HUES6 (cell line): Measurements from ENCODE around the gene RHOC.
A peak's percentile ranks its signal among the peaks of the same experiment; 100 is the strongest.

ENCODE experiments used
- H3K27ac ChIP-seq: 2 replicates; pipeline ENCODE4 v1.7.0; 2013; ENCODE audit warnings: low read depth, mild to moderate bottlenecking, low read length, inconsistent platforms
- H3K27me3 ChIP-seq: 2 replicates; pipeline ENCODE4 v1.6.1; 2013; ENCODE audit warnings: low read length; ENCODE audit not compliant: control insufficient read depth, insufficient read depth
- H3K36me3 ChIP-seq: 2 replicates; pipeline ENCODE4 v1.6.1; 2013; ENCODE audit warnings: low read length; ENCODE audit not compliant: control insufficient read depth, insufficient read depth
- H3K4me1 ChIP-seq: 2 replicates; pipeline ENCODE4 v1.6.1; 2013; ENCODE audit warnings: low read length; ENCODE audit not compliant: control insufficient read depth, insufficient read depth
- H3K4me3 ChIP-seq: 2 replicates; pipeline ENCODE4 v1.5.1; 2013; ENCODE audit warnings: low read depth, low read length
- H3K9ac ChIP-seq: one replicate; pipeline ENCODE4 v1.6.1; 2013; ENCODE audit warnings: mild to moderate bottlenecking, low read length
- H3K9me3 ChIP-seq: 2 replicates; pipeline ENCODE4 v1.6.1; 2013; ENCODE audit warnings: low read depth, low read length; ENCODE audit not compliant: control insufficient read depth, insufficient read depth

Gene RHOC

DNA sequence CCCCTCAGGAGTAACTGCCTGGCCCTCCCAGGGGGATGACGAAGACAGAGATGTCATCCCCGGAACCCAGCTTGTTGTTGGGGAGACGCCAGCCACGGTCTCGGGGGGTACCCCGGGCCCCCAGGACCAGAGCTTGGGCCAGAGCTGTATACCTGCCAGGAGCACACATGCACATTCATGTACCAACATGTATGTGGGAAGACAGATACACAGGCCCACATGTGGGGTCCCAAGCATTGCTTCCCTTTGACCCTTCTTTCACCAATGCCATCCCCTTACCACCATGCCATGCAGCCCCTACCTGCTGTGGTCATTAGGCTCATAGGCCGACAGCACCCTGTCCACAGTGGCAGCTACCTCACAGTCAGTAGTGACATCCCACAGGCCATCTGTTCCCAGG lies 3.2 kb upstream of the RHOC start:
- Histone ChIP-seq H3K27ac (no peak overlapping the region), H3K27me3 (peaks cover 40% of the 10 kb centered on the region), H3K9ac (no peak overlapping the region), H3K4me1 (peaks cover 45% of the 10 kb centered on the region), H3K4me3 (no peak overlapping the region), H3K36me3 (peaks cover 5% of the 10 kb centered on the region), H3K9me3 (no peaks in the 10 kb centered on the region)

- H3K9me3 ChIP-seq = no peaks in the 10 kb centered on the region
- peaks cover 53% of the 10 kb centered on the region for H3K4me1 ChIP-seq
- no peak overlapping the region for H3K9ac ChIP-seq
- H3K36me3 ChIP-seq = peaks cover 5% of the 10 kb centered on the region
- no peak overlapping the region for H3K4me3 ChIP-seq
- no peak overlapping the region for H3K27ac ChIP-seq
- peaks cover 39% of the 10 kb centered on the region for H3K27me3 ChIP-seq
Observed at GRCh38 chr1:112708489-112708888, 1.6 kb upstream of the RHOC start.

DNA sequence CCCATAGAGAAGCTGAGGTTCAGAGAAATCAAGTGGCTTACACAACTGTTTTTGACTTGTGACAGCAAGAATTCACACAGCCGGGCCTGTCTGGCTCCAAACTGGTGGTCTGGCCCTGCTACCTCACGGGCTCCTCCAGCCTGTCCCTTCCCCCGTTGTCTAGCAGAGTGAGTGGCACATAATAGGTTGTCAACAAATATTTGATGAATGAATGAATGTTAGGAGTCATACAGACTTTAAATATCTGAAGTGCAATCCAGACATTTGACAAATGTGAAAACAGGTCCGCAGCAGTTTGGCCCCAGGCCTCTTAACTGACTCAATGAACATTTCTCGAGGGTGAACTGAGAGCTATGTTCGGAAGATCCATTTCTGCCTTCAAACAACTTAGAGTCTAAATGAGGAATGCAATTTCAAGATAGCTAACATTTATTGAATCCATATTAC lies 1.1 kb upstream of the RHOC start:
- Histone ChIP-seq H3K4me1 (peaks cover 53% of the 10 kb centered on the region), H3K27me3 (peaks cover 39% of the 10 kb centered on the region), H3K4me3 (peak overlapping the region; percentile 88), H3K9me3 (no peaks in the 10 kb centered on the region), H3K9ac (no peak overlapping the region), H3K36me3 (peaks cover 5% of the 10 kb centered on the region), H3K27ac (no peak overlapping the region)

DNA sequence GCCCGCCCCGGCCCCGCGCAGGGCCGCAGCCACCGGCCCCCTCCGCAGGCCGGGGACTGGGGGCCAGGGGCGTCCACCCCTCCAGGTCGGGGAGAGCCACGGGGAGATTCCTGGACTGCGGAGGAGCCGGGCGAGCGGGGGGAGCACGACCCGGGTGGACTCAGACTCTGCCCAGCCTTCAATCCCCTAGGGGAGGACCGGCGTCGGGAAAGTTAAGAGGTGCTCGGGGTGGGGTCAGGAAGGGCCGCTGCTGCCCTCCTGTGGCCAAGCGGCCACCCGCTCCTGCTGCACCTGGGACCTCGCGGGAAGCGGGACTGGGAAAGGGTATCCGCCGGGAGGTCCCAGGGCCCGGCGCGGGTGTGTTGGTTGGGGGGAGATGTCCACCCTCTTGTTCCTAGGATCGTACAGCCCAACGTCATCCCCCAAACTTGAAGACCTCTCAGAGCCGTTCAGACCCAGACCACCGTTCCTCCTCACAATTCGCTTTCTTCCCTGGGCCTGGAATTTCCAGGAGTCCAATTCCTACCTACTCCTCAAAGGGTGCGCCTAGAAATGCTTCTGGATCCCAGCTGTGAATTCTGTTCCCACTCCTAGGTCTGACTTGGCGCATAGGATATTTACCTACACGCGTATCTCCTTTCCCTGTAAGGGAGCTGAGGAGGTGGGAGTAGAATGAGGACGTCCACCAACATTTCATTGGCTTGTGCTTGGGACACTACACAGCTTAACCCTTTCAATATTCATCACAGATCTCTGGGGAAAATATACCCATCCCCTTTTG lies 484 bp upstream of the RHOC start:
- H3K9ac ChIP-seq = peak overlapping the region; percentile 40
- H3K4me3 ChIP-seq = peak overlapping the region; percentile 88
- no peaks in the 10 kb centered on the region for H3K9me3 ChIP-seq
- H3K4me1 ChIP-seq = peaks cover 50% of the 10 kb centered on the region
- H3K27me3 ChIP-seq = peaks cover 46% of the 10 kb centered on the region
- peaks cover 6% of the 10 kb centered on the region for H3K36me3 ChIP-seq
- H3K27ac ChIP-seq = no peak overlapping the region

DNA sequence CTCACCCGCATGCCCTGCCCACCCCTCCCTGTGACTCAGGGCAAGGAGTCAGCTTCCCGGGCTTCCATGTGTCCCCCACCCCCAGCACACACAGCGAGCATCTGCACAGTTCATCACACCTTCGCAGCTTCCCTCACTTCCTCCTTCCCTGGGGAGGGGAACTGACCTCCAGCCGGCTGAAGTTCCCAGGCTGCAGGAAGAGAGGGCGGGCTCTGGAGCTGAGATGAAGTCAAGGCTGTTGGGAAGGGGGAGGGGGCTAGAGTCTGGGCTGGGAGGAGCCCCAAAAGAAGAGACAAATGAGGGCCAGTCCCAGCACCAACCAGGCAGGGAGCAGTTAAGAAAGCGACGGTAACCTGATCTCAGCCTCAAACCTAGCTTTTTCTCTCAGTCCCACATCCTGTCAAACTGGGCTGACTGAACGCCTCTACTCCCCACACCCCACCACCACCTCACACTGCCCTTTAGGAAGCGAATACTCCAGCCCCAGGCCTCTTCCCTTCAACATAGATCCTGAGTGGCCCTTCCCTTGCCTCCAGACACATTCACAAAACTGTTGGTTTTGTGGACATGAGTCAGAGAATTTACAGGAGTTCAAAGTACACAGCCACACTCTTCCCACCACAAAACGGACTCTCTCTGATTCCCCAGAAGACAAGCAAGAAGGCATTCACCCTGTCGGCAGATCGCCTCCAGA lies 1.8 kb downstream of the RHOC start:
- Histone ChIP-seq H3K27ac (no peak overlapping the region; the same call in 1 of the 2 replicates), H3K4me3 (peak overlapping the region; percentile 88), H3K27me3 (peaks cover 63% of the 10 kb centered on the region), H3K9ac (peak overlapping the region; percentile 87), H3K9me3 (no peaks in the 10 kb centered on the region), H3K36me3 (peaks cover 16% of the 10 kb centered on the region), H3K4me1 (peaks cover 58% of the 10 kb centered on the region)

DNA sequence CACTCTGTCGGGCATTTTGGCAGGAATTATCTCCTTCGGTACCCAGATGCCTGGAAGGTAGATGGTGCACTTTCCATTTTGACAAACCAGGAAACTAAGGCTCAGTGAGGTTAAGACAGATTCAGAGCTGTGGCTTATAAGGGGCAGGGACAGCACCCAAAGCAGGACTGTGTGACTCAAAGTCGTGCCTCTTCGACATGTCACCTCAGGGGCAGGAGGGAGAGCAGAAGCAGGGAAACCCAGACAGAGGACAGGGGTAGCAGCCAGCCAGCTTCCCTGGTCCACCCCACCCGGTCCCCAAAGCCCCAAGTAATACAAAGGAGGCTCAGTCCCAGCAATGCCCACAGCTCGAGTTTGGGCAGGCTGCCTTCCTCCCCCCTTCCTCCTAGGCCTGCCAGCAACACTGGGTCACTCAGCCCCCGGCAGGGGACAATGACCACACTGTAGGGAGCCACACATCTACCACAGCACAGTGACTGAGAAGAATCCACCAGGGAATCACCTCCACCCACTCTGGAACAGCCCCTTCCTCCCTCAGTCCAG lies 2.5 kb downstream of the RHOC start:
- peak overlapping the region; percentile 88 for H3K4me3 ChIP-seq
- H3K27me3 ChIP-seq = peaks cover 69% of the 10 kb centered on the region
- peak overlapping the region; percentile 30 for H3K9ac ChIP-seq
- H3K4me1 ChIP-seq = peaks cover 64% of the 10 kb centered on the region
- H3K27ac ChIP-seq = no peak overlapping the region
- H3K36me3 ChIP-seq = peaks cover 22% of the 10 kb centered on the region
- H3K9me3 ChIP-seq = no peaks in the 10 kb centered on the region

GRCh38 chr1:112703706-112704105 lies 3.2 kb downstream of the RHOC start:
- peaks cover 71% of the 10 kb centered on the region for H3K4me1 ChIP-seq
- H3K9ac ChIP-seq = no peak overlapping the region
- H3K27me3 ChIP-seq = peaks cover 76% of the 10 kb centered on the region
- no peak overlapping the region for H3K27ac ChIP-seq
- H3K4me3 ChIP-seq = no peak overlapping the region
- H3K36me3 ChIP-seq = peaks cover 25% of the 10 kb centered on the region
- no peaks in the 10 kb centered on the region for H3K9me3 ChIP-seq

GRCh38 chr1:112702420-112703261 lies 4.3 kb downstream of the RHOC start:
- Histone ChIP-seq H3K27ac (no peak overlapping the region), H3K4me3 (no peak overlapping the region), H3K9ac (no peak overlapping the region), H3K27me3 (peaks cover 77% of the 10 kb centered on the region), H3K9me3 (no peaks in the 10 kb centered on the region), H3K36me3 (peaks cover 35% of the 10 kb centered on the region), H3K4me1 (peaks cover 77% of the 10 kb centered on the region)

DNA sequence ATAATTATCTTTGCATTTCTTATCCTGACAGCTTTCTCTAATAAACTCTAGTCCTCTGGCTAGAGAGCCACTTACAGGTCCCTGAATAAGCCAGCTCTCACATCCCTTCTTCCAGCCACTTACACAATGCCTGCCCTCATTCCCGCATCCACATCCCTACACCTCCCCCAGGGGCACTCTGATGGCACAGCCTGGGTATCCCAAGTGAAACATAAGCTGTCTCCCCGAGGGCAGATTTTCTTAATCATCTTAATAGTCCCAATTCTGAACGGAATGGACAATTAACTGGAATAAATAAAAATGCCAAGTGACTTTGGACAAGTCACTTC lies 4.9 kb downstream of the RHOC start:
- H3K27ac ChIP-seq = no peak overlapping the region
- H3K4me3 ChIP-seq = no peak overlapping the region
- H3K27me3 ChIP-seq = peaks cover 76% of the 10 kb centered on the region
- H3K36me3 ChIP-seq = peaks cover 37% of the 10 kb centered on the region
- H3K9me3 ChIP-seq = no peaks in the 10 kb centered on the region
- H3K9ac ChIP-seq = no peak overlapping the region
- H3K4me1 ChIP-seq = peaks cover 75% of the 10 kb centered on the region

- Histone ChIP-seq H3K27me3 (peaks cover 80% of the 10 kb centered on the region), H3K9ac (peak overlapping the region; percentile 49), H3K4me3 (peak overlapping the region; percentile 34; the same call in 1 of the 2 replicates), H3K9me3 (no peaks in the 10 kb centered on the region), H3K4me1 (peaks cover 75% of the 10 kb centered on the region), H3K36me3 (peaks cover 42% of the 10 kb centered on the region), H3K27ac (peak overlapping the region; percentile 27; the same call in 1 of the 2 replicates)
Observed at GRCh38 chr1:112701227-112702066, 5.5 kb downstream of the RHOC start.
